HEK293 (cell line): ENCODE data around the gene PCID2.
A peak's percentile ranks its signal among the peaks of the same experiment; 100 is the strongest.

Source experiments
- CTCF ChIA-PET: fragments of 350-600 bp; formaldehyde crosslinking; extraction: SDS; loops from one replicate; lab custom pipeline; 2021; ENCODE audit warnings: antibody characterized with exemption; lab: Yijun Ruan, JAX
- POLR2A ChIA-PET: fragments of 300-600 bp; formaldehyde crosslinking; extraction: SDS; loops from one replicate; lab custom pipeline; 2020; ENCODE audit warnings: antibody characterized with exemption, inconsistent platforms; lab: Yijun Ruan, JAX
- H3K27ac ChIP-seq: fragments of 200-500 bp; sonication (Bioruptor generic); 2 replicates; pipeline ENCODE4 v1.5.1; 2014; ENCODE audit warnings: low read depth, low read length, control low read depth, inconsistent platforms; ENCODE audit errors: extremely low read depth
- H3K36me3 ChIP-seq, 2 experiments: fragments of 200-500 bp in 1 of 2; sonication (Bioruptor generic) in 1 of 2; 1 replicate in 1 of 2; 2 replicates in 1 of 2; pipeline ENCODE4 v1.5.1; 2014 to 2017; ENCODE audit warnings: inconsistent platforms in 2 of 2, low read length in 2 of 2; ENCODE audit not compliant: control insufficient read depth in 2 of 2, insufficient read depth in 1 of 2
- H3K4me1 ChIP-seq: fragments of 200-500 bp; sonication (Bioruptor generic); 2 replicates; pipeline ENCODE4 v1.5.1; 2014; ENCODE audit warnings: mild to moderate bottlenecking, low read length, inconsistent platforms; ENCODE audit not compliant: control insufficient read depth, insufficient read depth
- H3K4me3 ChIP-seq: 2 replicates; pipeline ENCODE4 v1.5.1; 2011; ENCODE audit warnings: low read depth, mild to moderate bottlenecking, control low read depth, low read length, moderate library complexity
- H3K9me3 ChIP-seq: fragments of 200-500 bp; sonication (Bioruptor generic); 2 replicates; pipeline ENCODE4 v1.5.1; 2014; ENCODE audit warnings: low read depth, low read length, inconsistent platforms; ENCODE audit not compliant: control insufficient read depth, insufficient read depth
- HOXA7 ChIP-seq: sonication (generic); formaldehyde crosslinking; IDR thresholded peaks from 2 replicates; pipeline ENCODE4 v1.8.1; 2022; ENCODE audit warnings: missing genetic modification reagents, borderline replicate concordance
- IKZF3 ChIP-seq: fragments of 450-650 bp; IDR thresholded peaks from 2 replicates; pipeline ENCODE4 v1.5.0; 2018; ENCODE audit warnings: missing biosample characterization, mild to moderate bottlenecking, missing genetic modification characterization, moderate library complexity
- KLF8 ChIP-seq: fragments of 450-650 bp; formaldehyde crosslinking; IDR thresholded peaks from 2 replicates; pipeline ENCODE4 v1.5.1; 2016; ENCODE audit warnings: missing biosample characterization, missing genetic modification characterization
- KLF9 ChIP-seq: fragments of 450-650 bp; formaldehyde crosslinking; IDR thresholded peaks from 2 replicates; pipeline ENCODE4 v1.5.1; 2016; ENCODE audit warnings: missing biosample characterization, missing genetic modification characterization, low read depth
- SALL2 ChIP-seq: fragments of 450-650 bp; formaldehyde crosslinking; IDR thresholded peaks from 2 replicates; pipeline ENCODE4 v1.5.0; 2017; ENCODE audit warnings: missing biosample characterization, mild to moderate bottlenecking, missing genetic modification characterization, borderline replicate concordance
- SCRT1 ChIP-seq: fragments of 450-650 bp; formaldehyde crosslinking; IDR thresholded peaks from 2 replicates; pipeline ENCODE4 v1.5.1; 2016; ENCODE audit warnings: missing biosample characterization, missing genetic modification characterization, borderline replicate concordance
- SP2 ChIP-seq: fragments of 450-650 bp; formaldehyde crosslinking; IDR thresholded peaks from 2 replicates; pipeline ENCODE4 v1.5.1; 2016; ENCODE audit warnings: missing biosample characterization, missing genetic modification characterization
- YY1 ChIP-seq: fragments of 450-650 bp; formaldehyde crosslinking; IDR thresholded peaks from 2 replicates; pipeline ENCODE4 v1.5.1; 2018; ENCODE audit warnings: missing biosample characterization, missing genetic modification characterization
- ZBTB1 ChIP-seq: fragments of 450-650 bp; formaldehyde crosslinking; IDR thresholded peaks from 2 replicates; pipeline ENCODE4 v1.5.1; 2016; ENCODE audit warnings: missing biosample characterization, missing genetic modification characterization
- ZBTB10 ChIP-seq: fragments of 450-650 bp; formaldehyde crosslinking; IDR thresholded peaks from 2 replicates; pipeline ENCODE4 v1.5.1; 2016; ENCODE audit warnings: missing biosample characterization, missing genetic modification characterization
- ZBTB21 ChIP-seq: fragments of 450-650 bp; formaldehyde crosslinking; IDR thresholded peaks from 2 replicates; pipeline ENCODE4 v1.5.1; 2017; ENCODE audit warnings: missing biosample characterization, missing genetic modification characterization
- ZBTB7A ChIP-seq: fragments of 450-650 bp; formaldehyde crosslinking; IDR thresholded peaks from 2 replicates; pipeline ENCODE4 v1.5.1; 2016; ENCODE audit warnings: low read depth, missing biosample characterization, missing genetic modification characterization
- ZBTB8A ChIP-seq: fragments of 450-650 bp; formaldehyde crosslinking; IDR thresholded peaks from 2 replicates; pipeline ENCODE4 v1.5.1; 2016; ENCODE audit warnings: missing biosample characterization, missing genetic modification characterization
- ZNF114 ChIP-seq: fragments of 450-650 bp; formaldehyde crosslinking; IDR thresholded peaks from 2 replicates; pipeline ENCODE4 v1.5.0; 2017; ENCODE audit warnings: missing biosample characterization, missing genetic modification characterization
- ZNF2 ChIP-seq: fragments of 450-650 bp; formaldehyde crosslinking; IDR thresholded peaks from 2 replicates; pipeline ENCODE4 v1.5.1; 2016; ENCODE audit warnings: missing biosample characterization, missing genetic modification characterization
- ZNF335 ChIP-seq: fragments of 450-650 bp; formaldehyde crosslinking; conservative IDR thresholded peaks from 2 replicates; pipeline ENCODE4 v1.5.1; 2016; ENCODE audit warnings: missing biosample characterization, missing genetic modification characterization
- ZNF426 ChIP-seq: fragments of 450-650 bp; formaldehyde crosslinking; IDR thresholded peaks from 2 replicates; pipeline ENCODE4 v1.5.1; 2017; ENCODE audit warnings: missing biosample characterization, missing genetic modification characterization, mild to moderate bottlenecking, inconsistent platforms, moderate library complexity
- ZNF433 ChIP-seq: fragments of 450-650 bp; formaldehyde crosslinking; IDR thresholded peaks from 2 replicates; pipeline ENCODE4 v1.5.1; 2016; ENCODE audit warnings: missing biosample characterization, missing genetic modification characterization, low read depth
- ZNF449 ChIP-seq: fragments of 450-650 bp; formaldehyde crosslinking; IDR thresholded peaks from 2 replicates; pipeline ENCODE4 v1.5.1; 2017; ENCODE audit warnings: missing biosample characterization, mild to moderate bottlenecking, missing genetic modification characterization, moderate library complexity
- ZNF600 ChIP-seq: fragments of 450-650 bp; formaldehyde crosslinking; IDR thresholded peaks from 2 replicates; pipeline ENCODE4 v1.5.1; 2016; ENCODE audit warnings: missing biosample characterization, missing genetic modification characterization
- ZNF621 ChIP-seq: fragments of 450-650 bp; formaldehyde crosslinking; IDR thresholded peaks from 2 replicates; pipeline ENCODE4 v1.5.1; 2017; ENCODE audit warnings: missing biosample characterization, missing genetic modification characterization
- ZNF629 ChIP-seq: fragments of 450-650 bp; formaldehyde crosslinking; IDR thresholded peaks from 2 replicates; pipeline ENCODE4 v1.5.1; 2017; ENCODE audit warnings: missing biosample characterization, missing genetic modification characterization
- ZNF660 ChIP-seq: fragments of 450-650 bp; IDR thresholded peaks from 2 replicates; pipeline ENCODE4 v1.5.1; 2018; ENCODE audit warnings: missing biosample characterization, mild to moderate bottlenecking, missing genetic modification characterization
- ZNF777 ChIP-seq: fragments of 450-650 bp; formaldehyde crosslinking; IDR thresholded peaks from 2 replicates; pipeline ENCODE4 v1.5.1; 2017; ENCODE audit warnings: missing biosample characterization, missing genetic modification characterization, borderline replicate concordance
- ZSCAN30 ChIP-seq: fragments of 450-650 bp; IDR thresholded peaks from 2 replicates; pipeline ENCODE4 v1.5.1; 2018; ENCODE audit warnings: missing biosample characterization, mild to moderate bottlenecking, missing genetic modification characterization, moderate library complexity
- TF ChIP-seq, protein P1 (sequence below): fragments of 450-650 bp; formaldehyde crosslinking; IDR thresholded peaks from 2 replicates; pipeline ENCODE4 v1.5.1; 2016; ENCODE audit warnings: missing biosample characterization, missing genetic modification characterization

Gene PCID2

DNA sequence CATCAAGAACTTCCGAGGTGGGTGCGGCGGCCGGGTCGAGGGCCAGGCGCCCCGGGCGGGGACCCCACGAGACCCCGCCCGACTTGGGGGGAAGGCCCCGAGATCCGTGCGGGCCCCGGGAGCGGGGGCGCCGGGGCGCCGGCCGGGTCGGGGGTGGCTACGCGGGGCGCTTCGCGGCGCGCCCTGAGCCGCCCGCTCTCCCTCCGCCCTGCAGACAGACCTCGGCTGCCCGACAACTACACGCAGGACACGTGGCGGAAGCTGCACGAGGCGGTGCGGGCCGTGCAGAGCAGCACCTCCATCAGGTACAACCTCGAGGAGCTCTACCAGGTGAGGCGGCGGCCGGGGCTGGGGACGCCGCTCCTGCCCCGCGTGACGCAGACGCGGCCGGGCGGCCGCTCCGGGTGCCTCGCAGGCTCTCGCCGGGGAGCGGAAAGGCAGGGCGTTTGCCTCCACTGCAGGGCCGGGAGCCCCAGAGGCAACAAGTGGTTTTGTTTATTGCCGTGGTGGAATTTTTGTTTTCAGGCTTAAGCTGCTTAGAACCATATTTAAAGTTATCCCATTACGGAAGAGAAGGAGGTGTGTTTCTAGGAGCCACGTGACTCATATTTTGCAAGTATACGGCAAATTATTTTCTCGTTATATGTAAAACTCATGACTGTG is 1.4 kb upstream of the PCID2 start (continued):
- TF ChIP-seq SALL2 (tag by site-specific recombination) (no peak), ZBTB21 (tag by site-specific recombination) (no peak), ZSCAN30 (tag by site-specific recombination) (no peak), ZBTB7A (tag by site-specific recombination) (no peak), ZNF433 (tag by site-specific recombination) (no peak), HOXA7 (CRISPR knock-in tag) (no peak), ZNF426 (no peak), SP2 (tag by site-specific recombination) (0 out of 2 replicates have a peak, but pooled peaks have one; percentile 6), ZNF629 (tag by site-specific recombination) (peak; percentile 19; the same call in 1 of the 2 replicates), ZNF621 (tag by site-specific recombination) (no peak), ZNF335 (tag by site-specific recombination) (peak; percentile 67), ZNF777 (tag by site-specific recombination) (no peak), ZBTB10 (tag by site-specific recombination) (no peak), ZNF2 (no peak), ZNF660 (tag by site-specific recombination) (peak; percentile 39; the same call in 1 of the 2 replicates), ZBTB1 (tag by site-specific recombination) (no peak), SCRT1 (tag by site-specific recombination) (peak; percentile 51), ZNF600 (tag by site-specific recombination) (peak; percentile 84), YY1 (tag by site-specific recombination) (no peak; the same call in 1 of the 2 replicates), KLF9 (tag by site-specific recombination) (peak; percentile 33; the same call in 1 of the 2 replicates), KLF8 (tag by site-specific recombination) (peak; percentile 58; the same call in 1 of the 2 replicates)
- TF ChIP-seq, protein P1, sequence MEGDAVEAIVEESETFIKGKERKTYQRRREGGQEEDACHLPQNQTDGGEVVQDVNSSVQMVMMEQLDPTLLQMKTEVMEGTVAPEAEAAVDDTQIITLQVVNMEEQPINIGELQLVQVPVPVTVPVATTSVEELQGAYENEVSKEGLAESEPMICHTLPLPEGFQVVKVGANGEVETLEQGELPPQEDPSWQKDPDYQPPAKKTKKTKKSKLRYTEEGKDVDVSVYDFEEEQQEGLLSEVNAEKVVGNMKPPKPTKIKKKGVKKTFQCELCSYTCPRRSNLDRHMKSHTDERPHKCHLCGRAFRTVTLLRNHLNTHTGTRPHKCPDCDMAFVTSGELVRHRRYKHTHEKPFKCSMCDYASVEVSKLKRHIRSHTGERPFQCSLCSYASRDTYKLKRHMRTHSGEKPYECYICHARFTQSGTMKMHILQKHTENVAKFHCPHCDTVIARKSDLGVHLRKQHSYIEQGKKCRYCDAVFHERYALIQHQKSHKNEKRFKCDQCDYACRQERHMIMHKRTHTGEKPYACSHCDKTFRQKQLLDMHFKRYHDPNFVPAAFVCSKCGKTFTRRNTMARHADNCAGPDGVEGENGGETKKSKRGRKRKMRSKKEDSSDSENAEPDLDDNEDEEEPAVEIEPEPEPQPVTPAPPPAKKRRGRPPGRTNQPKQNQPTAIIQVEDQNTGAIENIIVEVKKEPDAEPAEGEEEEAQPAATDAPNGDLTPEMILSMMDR (tag by site-specific recombination), result no peak

DNA sequence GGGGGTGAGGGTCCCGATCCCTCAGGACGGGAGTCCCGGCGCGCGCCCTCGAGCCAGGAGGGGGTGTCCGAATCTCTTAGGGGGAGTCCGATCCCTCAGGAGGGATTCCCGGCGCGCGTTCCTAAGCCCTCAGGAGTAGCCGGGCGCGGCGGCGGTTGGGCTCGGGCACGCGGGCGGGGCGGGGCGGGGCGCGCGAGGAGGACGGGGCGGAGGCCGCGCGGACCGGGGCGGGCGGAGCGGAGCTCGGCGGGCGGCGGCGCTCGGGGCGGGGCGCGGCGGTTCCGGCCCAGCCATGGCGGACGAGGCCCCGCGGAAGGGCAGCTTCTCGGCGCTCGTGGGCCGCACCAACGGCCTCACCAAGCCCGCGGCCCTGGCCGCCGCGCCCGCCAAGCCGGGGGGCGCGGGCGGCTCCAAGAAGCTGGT is 878 bp upstream of the PCID2 start, which contains the start of gene CUL4A:
Gene CUL4A, plus strand, starts transcription at position 278 of the 423 bp plus-strand sequence. Its CDS starts 15 bp downstream, at position 293.
- H3K4me1 ChIP-seq, result no peaks in the 10 kb centered on the region; the same call in 1 of the 2 replicates
- no peaks in the 10 kb centered on the region for H3K9me3 ChIP-seq
- ChIA-PET POLR2A (interaction anchor here (0.8 to 1.4 kb wide), 4 partner anchors 8 to 375 kb away, joined by 3 to 6 read pairs (median 4); no protein-coding TSS in a partner anchor), CTCF (interaction anchor here (0.6 to 0.7 kb wide), 2 partner anchors 52 to 580 kb away, joined by 3 read pairs; no protein-coding TSS in a partner anchor)
- TF ChIP-seq IKZF3 (tag by site-specific recombination), result peak; percentile 85
- TF ChIP-seq ZNF449 (tag by site-specific recombination), result peak; percentile 87
- TF ChIP-seq ZBTB8A (tag by site-specific recombination), result peak; percentile 36
- TF ChIP-seq ZNF114 (tag by site-specific recombination), result no peak
- peak within 1 kb of the TSS; percentile 86 for H3K27ac ChIP-seq
- peaks cover 0 to 38% of the 10 kb centered on the region in 2 experiments; a peak in 1 of 3 replicates for H3K36me3 ChIP-seq
- H3K4me3 ChIP-seq, result peak within 1 kb of the TSS; percentile 97
